ENCODE measurements around the gene PRRG3. TPM values are rescaled to one million over a fixed set of nuclear protein-coding genes. Genes with fewer than 3 reads are reported as not detected.

The PRRG3 gene
- total RNA-seq, 6 donors from 2014 or later, result 0.20 to 4.1 (median 0.21) TPM; not detected in 2

GRCh38 chrX:151726751-151727150 is 31.5 kb downstream of the PRRG3 start:
- no peak for DNase-seq
- Histone ChIP-seq H3K4me1 (no peaks in the 10 kb centered on the region), H3K9me3 (no peaks in the 10 kb centered on the region), H3K27ac (no peak overlapping the region), H3K27me3 (peaks cover 0 to 4% (median 0%) of the 10 kb centered on the region in 4 donors), H3K4me3 (no peak overlapping the region), H3K36me3 (no peaks in the 10 kb centered on the region)
- no peak for ATAC-seq (ENCODE audit: low FRiP score in 2 of 2)
- no peak for TF ChIP-seq POLR2A (IDR thresholded peaks at IDR 0.05)
- WGBS, 2 donors, result 68% methylated on average over 4 of the region's 5 CpGs; no CpG with 5 or more reads in 1 of the 2 donors

DNA sequence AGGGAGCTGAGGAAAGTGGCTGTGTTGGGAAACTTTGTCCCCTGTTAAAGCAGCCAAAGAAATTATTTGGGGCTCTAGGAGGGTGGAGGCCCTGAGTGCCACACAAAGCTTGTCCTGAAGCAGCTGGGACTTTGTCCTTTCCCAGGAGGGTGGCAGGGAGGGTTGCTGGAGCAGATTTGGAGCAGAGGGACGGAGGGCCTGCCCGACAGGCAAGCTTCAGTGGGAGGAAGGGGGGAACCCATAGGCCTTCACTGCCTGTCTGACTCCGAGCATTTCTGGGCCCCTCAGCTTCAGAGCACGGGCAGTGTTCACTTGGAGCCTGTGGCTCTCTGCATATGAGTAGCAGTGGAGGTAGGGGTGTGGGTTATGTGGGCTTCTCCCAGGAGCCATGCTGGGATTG is 32.1 kb downstream of the PRRG3 start:
- TF ChIP-seq POLR2A (IDR thresholded peaks at IDR 0.05), result no peak
- TF ChIP-seq EP300 (IDR thresholded peaks at IDR 0.05), result no peak
- no peak for TF ChIP-seq CTCF (IDR thresholded peaks at IDR 0.05)
- no peak for TF ChIP-seq POLR2AphosphoS5 (IDR thresholded peaks at IDR 0.05)

DNA sequence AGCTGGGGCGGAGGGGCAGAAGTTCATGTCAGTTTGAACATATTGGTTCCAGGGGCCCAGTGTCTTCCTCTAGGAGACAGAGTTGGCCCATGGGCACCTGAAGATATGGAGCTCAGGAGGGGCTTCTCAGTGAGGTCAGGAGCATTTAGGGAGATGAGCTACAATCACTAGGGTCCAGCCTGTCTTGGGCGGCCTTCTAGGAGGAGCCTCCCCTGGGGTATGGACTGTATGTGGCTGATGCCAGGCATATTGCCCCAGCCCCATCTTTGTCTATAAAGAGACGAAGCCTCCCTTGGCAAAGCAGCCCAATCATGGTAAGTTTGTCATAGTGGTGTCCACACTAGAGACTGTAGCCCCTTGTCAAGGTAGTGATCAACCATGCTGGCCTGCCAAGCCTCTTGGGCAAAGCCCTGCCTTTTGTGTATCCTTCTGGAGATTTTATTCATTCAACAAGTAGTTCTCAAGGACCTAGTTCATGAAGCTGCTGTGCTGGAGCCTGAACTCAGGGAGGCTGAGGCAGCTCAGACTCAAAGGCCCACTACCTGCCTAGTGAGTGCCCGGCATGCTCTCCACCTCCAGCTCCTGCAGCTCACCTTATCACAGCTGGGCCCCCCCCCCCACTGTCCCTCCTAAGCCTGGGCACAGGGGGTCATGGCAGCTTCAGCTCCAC is 33.9 kb downstream of the PRRG3 start:
- Histone ChIP-seq H3K36me3 (no peaks in the 10 kb centered on the region), H3K27ac (no peak overlapping the region), H3K4me1 (no peaks in the 10 kb centered on the region), H3K27me3 (peaks cover 0 to 4% (median 0%) of the 10 kb centered on the region in 4 donors), H3K9me3 (no peaks in the 10 kb centered on the region), H3K4me3 (no peak overlapping the region)
- no peak for DNase-seq
- TF ChIP-seq POLR2A (IDR thresholded peaks at IDR 0.05), result no peak
- TF ChIP-seq POLR2AphosphoS5 (IDR thresholded peaks at IDR 0.05), result no peak
- no peak for TF ChIP-seq CTCF (IDR thresholded peaks at IDR 0.05)
- no peak for TF ChIP-seq EP300 (IDR thresholded peaks at IDR 0.05)
- WGBS, 2 donors, result 77 to 100% methylated on average over 1 to 4 of the region's 4 CpGs
- ATAC-seq (ENCODE audit: low FRiP score in 2 of 2), result no peak

More for the DNA sequence above, 32.1 kb downstream of the PRRG3 start:
- no peak overlapping the region for H3K4me3 ChIP-seq
- WGBS, 2 donors, result 78% methylated on average over 4 of the region's 4 CpGs; no CpG with 5 or more reads in 1 of the 2 donors
- H3K27ac ChIP-seq, result no peak overlapping the region
- H3K27me3 ChIP-seq, result peaks cover 0 to 4% (median 0%) of the 10 kb centered on the region in 4 donors
- H3K36me3 ChIP-seq, result no peaks in the 10 kb centered on the region
- ATAC-seq (ENCODE audit: low FRiP score in 2 of 2) (no peak), DNase-seq (no peak)
- H3K4me1 ChIP-seq, result no peaks in the 10 kb centered on the region
- no peaks in the 10 kb centered on the region for H3K9me3 ChIP-seq

- no peak for DNase-seq
- TF ChIP-seq POLR2A (IDR thresholded peaks at IDR 0.05) (no peak), CTCF (IDR thresholded peaks at IDR 0.05) (no peak), POLR2AphosphoS5 (IDR thresholded peaks at IDR 0.05) (no peak), EP300 (IDR thresholded peaks at IDR 0.05) (no peak)
Observed at GRCh38 chrX:151734446-151734845, 39.2 kb downstream of the PRRG3 start, which contains the start of gene CNGA2. Gene CNGA2, plus strand, starts transcription at chrX:151734746. Its CDS starts 3,738 bp downstream, at chrX:151738484.

GRCh38 chrX:151735219-151735618 is 40.0 kb downstream of the PRRG3 start:
- ATAC-seq (ENCODE audit: low FRiP score in 2 of 2) (no peak), DNase-seq (no peak)
- Histone ChIP-seq H3K36me3 (no peaks in the 10 kb centered on the region), H3K4me1 (no peaks in the 10 kb centered on the region), H3K9me3 (no peaks in the 10 kb centered on the region), H3K27me3 (no peaks in the 10 kb centered on the region), H3K27ac (no peak overlapping the region), H3K4me3 (no peak overlapping the region)
- 67 to 85% methylated on average over 2 of the region's 2 CpGs for WGBS, 2 donors
- no peak for TF ChIP-seq CTCF (IDR thresholded peaks at IDR 0.05)
- no peak for TF ChIP-seq EP300 (IDR thresholded peaks at IDR 0.05)
- TF ChIP-seq POLR2AphosphoS5 (IDR thresholded peaks at IDR 0.05), result no peak
- no peak for TF ChIP-seq POLR2A (IDR thresholded peaks at IDR 0.05)

More at GRCh38 chrX:151734446-151734845, 39.2 kb downstream of the PRRG3 start, which contains the start of gene CNGA2:
- Histone ChIP-seq H3K4me3 (no peak within 1 kb of the TSS), H3K27ac (no peak within 1 kb of the TSS), H3K27me3 (no peaks in the 10 kb centered on the region), H3K36me3 (no peaks in the 10 kb centered on the region), H3K9me3 (no peaks in the 10 kb centered on the region), H3K4me1 (no peaks in the 10 kb centered on the region)
- 74 to 89% methylated on average over 4 of the region's 4 CpGs for WGBS, 2 donors
- no peak for ATAC-seq (ENCODE audit: low FRiP score in 2 of 2)

All from upper lobe of left lung (tissue), 6 donors.